HL-60 (cell line): ENCODE results near the gene M1AP.

Experiments used
- DNase-seq, 2 experiments: peaks; one replicate each; pipeline ENCODE4 v3.0.0-alpha.2; 2010 to 2020; ENCODE audit warnings: low read depth in 1 of 2, low spot score in 1 of 2
- H3K27ac ChIP-seq: fragments of 250-450 bp; sonication (Bioruptor Pico); replicated peaks from 2 replicates; pipeline ENCODE4 v1.5.1; 2020; ENCODE audit warnings: mild to moderate bottlenecking, moderate library complexity
- H3K27me3 ChIP-seq: fragments of 250-450 bp; sonication (Bioruptor Pico); 2 replicates; pipeline ENCODE4 v1.5.1; 2021; ENCODE audit warnings: mild to moderate bottlenecking, moderate library complexity; ENCODE audit not compliant: insufficient read depth, poor library complexity, severe bottlenecking
- H3K4me3 ChIP-seq: replicated peaks from 2 replicates; pipeline ENCODE4 v1.5.1; 2011; ENCODE audit warnings: mild to moderate bottlenecking, control low read depth, low read length; ENCODE audit not compliant: insufficient read depth
- GABPA ChIP-seq: IDR thresholded peaks from 2 replicates; pipeline ENCODE4 v1.6.1; 2012; ENCODE audit warnings: low read depth
- POLR2AphosphoS5 ChIP-seq: IDR thresholded peaks from 2 replicates; pipeline ENCODE4 v1.6.1; 2012; ENCODE audit warnings: low read depth
- SPI1 ChIP-seq: IDR thresholded peaks from 2 replicates; pipeline ENCODE4 v1.6.1; 2012; ENCODE audit warnings: low read depth, mild to moderate bottlenecking, borderline replicate concordance
- TF ChIP-seq, protein P1 (sequence below): IDR thresholded peaks from 2 replicates; pipeline ENCODE4 v1.6.1; 2012; ENCODE audit warnings: low read depth; ENCODE audit not compliant: insufficient replicate concordance
- TF ChIP-seq, protein P2 (sequence below): IDR thresholded peaks from one replicate; pipeline ENCODE4 v1.5.1; 2011; ENCODE audit warnings: low read length, control low read depth, inconsistent platforms; ENCODE audit not compliant: insufficient read depth

Gene M1AP

DNA sequence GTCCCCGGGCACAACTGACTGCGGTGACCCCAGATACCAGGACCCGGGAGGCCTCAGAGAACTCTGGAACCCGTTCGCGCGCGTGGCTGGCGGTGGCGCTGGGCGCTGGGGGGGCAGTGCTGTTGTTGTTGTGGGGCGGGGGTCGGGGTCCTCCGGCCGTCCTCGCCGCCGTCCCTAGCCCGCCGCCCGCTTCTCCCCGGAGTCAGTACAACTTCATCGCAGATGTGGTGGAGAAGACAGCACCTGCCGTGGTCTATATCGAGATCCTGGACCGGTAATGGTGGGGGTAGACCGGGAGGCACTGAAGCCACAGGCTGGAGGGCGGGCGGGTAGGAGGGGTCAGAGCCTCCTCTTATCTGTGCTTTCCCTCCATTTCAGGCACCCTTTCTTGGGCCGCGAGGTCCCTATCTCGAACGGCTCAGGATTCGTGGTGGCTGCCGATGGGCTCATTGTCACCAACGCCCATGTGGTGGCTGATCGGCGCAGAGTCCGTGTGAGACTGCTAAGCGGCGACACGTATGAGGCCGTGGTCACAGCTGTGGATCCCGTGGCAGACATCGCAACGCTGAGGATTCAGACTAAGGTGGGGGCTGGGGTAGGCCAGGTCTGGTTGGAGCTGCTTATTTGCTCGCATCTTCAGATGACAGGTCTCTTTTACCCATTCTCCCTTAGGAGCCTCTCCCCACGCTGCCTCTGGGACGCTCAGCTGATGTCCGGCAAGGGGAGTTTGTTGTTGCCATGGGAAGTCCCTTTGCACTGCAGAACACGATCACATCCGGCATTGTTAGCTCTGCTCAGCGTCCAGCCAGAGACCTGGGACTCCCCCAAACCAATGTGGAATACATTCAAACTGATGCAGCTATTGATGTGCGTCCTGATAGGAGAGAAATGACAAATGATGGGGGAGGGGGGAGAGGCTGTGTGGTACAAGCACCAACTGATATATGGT lies 117.6 kb downstream of the M1AP start:
- peak in 1 of 2 experiments; percentile 52 for DNase-seq
- Histone ChIP-seq H3K27me3 (no peaks in the 10 kb centered on the region), H3K4me3 (peak overlapping the region; percentile 96), H3K27ac (peak overlapping the region; percentile 93)
- TF ChIP-seq, protein P1, sequence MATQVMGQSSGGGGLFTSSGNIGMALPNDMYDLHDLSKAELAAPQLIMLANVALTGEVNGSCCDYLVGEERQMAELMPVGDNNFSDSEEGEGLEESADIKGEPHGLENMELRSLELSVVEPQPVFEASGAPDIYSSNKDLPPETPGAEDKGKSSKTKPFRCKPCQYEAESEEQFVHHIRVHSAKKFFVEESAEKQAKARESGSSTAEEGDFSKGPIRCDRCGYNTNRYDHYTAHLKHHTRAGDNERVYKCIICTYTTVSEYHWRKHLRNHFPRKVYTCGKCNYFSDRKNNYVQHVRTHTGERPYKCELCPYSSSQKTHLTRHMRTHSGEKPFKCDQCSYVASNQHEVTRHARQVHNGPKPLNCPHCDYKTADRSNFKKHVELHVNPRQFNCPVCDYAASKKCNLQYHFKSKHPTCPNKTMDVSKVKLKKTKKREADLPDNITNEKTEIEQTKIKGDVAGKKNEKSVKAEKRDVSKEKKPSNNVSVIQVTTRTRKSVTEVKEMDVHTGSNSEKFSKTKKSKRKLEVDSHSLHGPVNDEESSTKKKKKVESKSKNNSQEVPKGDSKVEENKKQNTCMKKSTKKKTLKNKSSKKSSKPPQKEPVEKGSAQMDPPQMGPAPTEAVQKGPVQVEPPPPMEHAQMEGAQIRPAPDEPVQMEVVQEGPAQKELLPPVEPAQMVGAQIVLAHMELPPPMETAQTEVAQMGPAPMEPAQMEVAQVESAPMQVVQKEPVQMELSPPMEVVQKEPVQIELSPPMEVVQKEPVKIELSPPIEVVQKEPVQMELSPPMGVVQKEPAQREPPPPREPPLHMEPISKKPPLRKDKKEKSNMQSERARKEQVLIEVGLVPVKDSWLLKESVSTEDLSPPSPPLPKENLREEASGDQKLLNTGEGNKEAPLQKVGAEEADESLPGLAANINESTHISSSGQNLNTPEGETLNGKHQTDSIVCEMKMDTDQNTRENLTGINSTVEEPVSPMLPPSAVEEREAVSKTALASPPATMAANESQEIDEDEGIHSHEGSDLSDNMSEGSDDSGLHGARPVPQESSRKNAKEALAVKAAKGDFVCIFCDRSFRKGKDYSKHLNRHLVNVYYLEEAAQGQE, result no peak
- 0 out of 2 replicates have a peak, but pooled peaks have one; percentile 22 for TF ChIP-seq POLR2AphosphoS5

DNA sequence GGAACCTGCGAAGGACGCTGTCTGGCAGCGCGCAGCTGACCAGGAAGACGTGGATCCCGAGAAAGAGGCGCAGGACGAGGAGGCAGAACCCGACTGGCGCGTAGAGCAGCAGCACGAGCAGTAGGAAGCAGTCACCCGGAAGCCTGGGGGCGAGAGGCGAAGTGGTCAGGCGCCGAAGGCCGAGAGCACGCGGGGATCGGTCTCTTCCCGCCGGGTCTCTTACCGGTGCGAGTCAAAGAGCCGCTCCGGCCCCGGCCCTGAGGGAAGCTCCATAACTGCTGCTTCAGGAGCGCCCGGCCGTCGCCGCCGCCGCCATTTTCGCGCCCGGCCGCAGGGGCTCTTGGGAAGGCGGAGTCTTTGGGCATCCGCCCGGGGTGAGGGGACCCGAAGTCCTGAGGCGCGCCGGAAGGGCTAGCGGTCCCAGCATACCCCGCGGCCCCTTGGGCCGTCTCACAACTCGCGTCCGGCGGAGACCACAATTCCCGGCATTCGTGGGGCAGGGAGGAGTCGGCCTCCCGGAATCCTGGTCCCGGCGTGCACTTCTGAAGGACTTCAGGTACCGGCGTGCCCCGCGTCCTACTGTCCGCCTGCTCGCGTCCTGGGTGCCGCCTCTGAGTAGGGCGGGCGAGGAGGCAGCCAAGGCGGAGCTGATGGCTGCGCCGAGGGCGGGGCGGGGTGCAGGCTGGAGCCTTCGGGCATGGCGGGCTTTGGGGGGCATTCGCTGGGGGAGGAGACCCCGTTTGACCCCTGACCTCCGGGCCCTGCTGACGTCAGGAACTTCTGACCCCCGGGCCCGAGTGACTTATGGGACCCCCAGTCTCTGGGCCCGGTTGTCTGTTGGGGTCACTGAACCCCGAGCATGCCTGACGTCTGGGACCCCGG lies 118.5 kb downstream of the M1AP start, which contains the start of the genes AUP1 and HTRA2:
Gene AUP1, minus strand, starts transcription at position 350 of the 882 bp plus-strand sequence. Its CDS starts 77 bp downstream, at position 273.
Gene HTRA2, plus strand, starts transcription at position 577 of the 882 bp plus-strand sequence. Its CDS starts 74 bp downstream, at position 651.
- DNase-seq, result peak; percentile 94 to 99
- peak within 1 kb of the TSS; percentile 93 for H3K27ac ChIP-seq
- H3K4me3 ChIP-seq, result peak within 1 kb of the TSS; percentile 96
- TF ChIP-seq POLR2AphosphoS5 (peak; percentile 93), GABPA (peak; percentile 87), SPI1 (no peak)
- TF ChIP-seq, protein P1, result peak; percentile 67
- TF ChIP-seq, protein P2, sequence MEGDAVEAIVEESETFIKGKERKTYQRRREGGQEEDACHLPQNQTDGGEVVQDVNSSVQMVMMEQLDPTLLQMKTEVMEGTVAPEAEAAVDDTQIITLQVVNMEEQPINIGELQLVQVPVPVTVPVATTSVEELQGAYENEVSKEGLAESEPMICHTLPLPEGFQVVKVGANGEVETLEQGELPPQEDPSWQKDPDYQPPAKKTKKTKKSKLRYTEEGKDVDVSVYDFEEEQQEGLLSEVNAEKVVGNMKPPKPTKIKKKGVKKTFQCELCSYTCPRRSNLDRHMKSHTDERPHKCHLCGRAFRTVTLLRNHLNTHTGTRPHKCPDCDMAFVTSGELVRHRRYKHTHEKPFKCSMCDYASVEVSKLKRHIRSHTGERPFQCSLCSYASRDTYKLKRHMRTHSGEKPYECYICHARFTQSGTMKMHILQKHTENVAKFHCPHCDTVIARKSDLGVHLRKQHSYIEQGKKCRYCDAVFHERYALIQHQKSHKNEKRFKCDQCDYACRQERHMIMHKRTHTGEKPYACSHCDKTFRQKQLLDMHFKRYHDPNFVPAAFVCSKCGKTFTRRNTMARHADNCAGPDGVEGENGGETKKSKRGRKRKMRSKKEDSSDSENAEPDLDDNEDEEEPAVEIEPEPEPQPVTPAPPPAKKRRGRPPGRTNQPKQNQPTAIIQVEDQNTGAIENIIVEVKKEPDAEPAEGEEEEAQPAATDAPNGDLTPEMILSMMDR, result no peak
- H3K27me3 ChIP-seq, result no peaks in the 10 kb centered on the region

DNA sequence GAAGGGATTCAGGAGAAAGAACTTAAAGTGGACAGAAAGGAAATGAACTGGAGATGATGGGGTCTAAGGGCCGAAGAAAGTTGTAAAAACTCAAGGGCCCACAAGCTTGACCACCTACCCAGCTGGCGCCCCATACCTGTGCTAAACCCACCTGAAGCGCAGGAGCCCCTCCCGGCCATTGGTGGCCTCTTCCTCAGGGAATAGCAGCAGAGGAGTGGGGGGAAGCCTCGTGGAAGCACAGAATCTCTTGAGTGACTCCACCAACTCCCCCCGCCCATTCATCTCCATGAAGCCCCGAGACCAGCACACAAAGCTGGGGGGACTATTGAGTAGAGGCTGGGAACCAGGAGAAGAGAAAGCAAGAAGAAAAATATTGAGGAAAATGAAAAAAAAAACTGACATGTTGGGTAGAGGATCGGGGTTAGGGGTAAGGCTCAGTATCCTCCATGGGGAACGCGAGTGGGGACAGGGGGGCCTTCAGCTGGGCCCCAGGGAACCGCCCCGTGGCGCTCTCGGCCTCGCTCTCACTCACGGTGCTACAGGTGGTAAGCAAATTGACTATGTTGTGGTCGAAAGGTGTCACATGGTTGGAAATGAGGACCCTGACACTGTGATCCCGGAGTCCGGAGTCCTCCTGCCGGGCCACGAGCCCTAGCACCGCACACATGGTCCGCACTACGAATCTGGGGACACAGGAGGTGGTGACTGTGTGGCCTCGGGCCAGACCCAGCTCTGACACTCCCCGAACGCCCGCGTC lies 119.4 kb downstream of the M1AP start:
- H3K4me3 ChIP-seq, result peak overlapping the region; percentile 96
- no peak for DNase-seq
- no peak for TF ChIP-seq SPI1
- TF ChIP-seq, protein P1, result no peak
- TF ChIP-seq, protein P2, result no peak
- no peak for TF ChIP-seq POLR2AphosphoS5
- TF ChIP-seq GABPA, result no peak
- peak overlapping the region; percentile 93 for H3K27ac ChIP-seq
- no peaks in the 10 kb centered on the region for H3K27me3 ChIP-seq
